ENCODE measurements around the gene C20orf96. TPM values are rescaled to one million over a fixed set of nuclear protein-coding genes. Genes with fewer than 3 reads are reported as not detected.
A peak's percentile ranks its signal among the peaks of the same experiment; 100 is the strongest.

The C20orf96 gene
- total RNA-seq, 2 experiments from 2014 or later: 7.1 to 7.4 TPM

- Mint-ChIP-seq H3K9me3 (no peaks in the 10 kb centered on the region), H3K4me1 (ENCODE audit: low read depth) (peaks cover 8% of the 10 kb centered on the region), H3K36me3 (ENCODE audit: low read depth) (no peaks in the 10 kb centered on the region), H3K27ac (no peak overlapping the region), H3K27me3 (no peaks in the 10 kb centered on the region), H3K4me3 (no peak overlapping the region)
- no peak for ATAC-seq
- POLR2A ChIA-PET: no interaction called here
- DNase-seq: no peak
- intact Hi-C loops (cut with micrococcal nuclease): no loop called here
- CTCF ChIA-PET: no interaction called here
- no peak for TF ChIP-seq CTCF (IDR thresholded peaks at IDR 0.05)
Observed at GRCh38 chr20:251354-251753, 39.2 kb downstream of the C20orf96 start.

GRCh38 chr20:242905-243304 lies 47.6 kb downstream of the C20orf96 start:
- H3K27me3 Mint-ChIP-seq: no peaks in the 10 kb centered on the region
- no peak overlapping the region for H3K27ac Mint-ChIP-seq
- no peak overlapping the region for H3K4me3 Mint-ChIP-seq
- ChIA-PET POLR2A (no interaction called here), CTCF (interaction anchor here (0.7 to 1.1 kb wide), 2 partner anchors 16 to 22 kb away, joined by 3 read pairs; no protein-coding TSS in a partner anchor)
- intact Hi-C loops (cut with micrococcal nuclease): no loop called here
- peaks cover 7% of the 10 kb centered on the region for H3K4me1 Mint-ChIP-seq (ENCODE audit: low read depth)
- H3K36me3 Mint-ChIP-seq (ENCODE audit: low read depth): no peaks in the 10 kb centered on the region
- no peak for DNase-seq
- TF ChIP-seq CTCF (IDR thresholded peaks at IDR 0.05): no peak
- H3K9me3 Mint-ChIP-seq: no peaks in the 10 kb centered on the region
- ATAC-seq: no peak

GRCh38 chr20:237929-238328 lies 52.6 kb downstream of the C20orf96 start:
- Mint-ChIP-seq H3K9me3 (no peaks in the 10 kb centered on the region), H3K27ac (peak overlapping the region; percentile 84), H3K36me3 (ENCODE audit: low read depth) (no peaks in the 10 kb centered on the region), H3K4me3 (peak overlapping the region; percentile 58), H3K27me3 (no peaks in the 10 kb centered on the region), H3K4me1 (ENCODE audit: low read depth) (peaks cover 14% of the 10 kb centered on the region)
- DNase-seq (no peak), ATAC-seq (peak; percentile 77)
- ChIA-PET POLR2A (interaction anchor here (0.8 to 1.2 kb wide), 3 partner anchors 11 to 30 kb away, joined by 3 to 4 read pairs (median 4); partner anchors contain the start of gene DEFB129), CTCF (interaction anchor here (1.6 to 2.5 kb wide), 3 partner anchors 29 to 93 kb away, joined by 5 to 16 read pairs (median 8); no protein-coding TSS in a partner anchor)
- intact Hi-C loops (cut with micrococcal nuclease): no loop called here
- TF ChIP-seq CTCF (IDR thresholded peaks at IDR 0.05): no peak

GRCh38 chr20:237489-237888 lies 53.1 kb downstream of the C20orf96 start:
- intact Hi-C loops (cut with micrococcal nuclease): no loop called here
- H3K9me3 Mint-ChIP-seq: no peaks in the 10 kb centered on the region
- ATAC-seq: peak; percentile 79
- ChIA-PET POLR2A (interaction anchor here (0.8 to 1.2 kb wide), 3 partner anchors 11 to 31 kb away, joined by 3 to 4 read pairs (median 4); partner anchors contain the start of gene DEFB129), CTCF (interaction anchor here (1.6 to 2.5 kb wide), 3 partner anchors 29 to 93 kb away, joined by 5 to 16 read pairs (median 8); no protein-coding TSS in a partner anchor)
- DNase-seq: peak; percentile 41
- H3K4me3 Mint-ChIP-seq: peak overlapping the region; percentile 58
- no peak for TF ChIP-seq CTCF (IDR thresholded peaks at IDR 0.05)
- peaks cover 14% of the 10 kb centered on the region for H3K4me1 Mint-ChIP-seq (ENCODE audit: low read depth)
- H3K27me3 Mint-ChIP-seq: no peaks in the 10 kb centered on the region
- no peaks in the 10 kb centered on the region for H3K36me3 Mint-ChIP-seq (ENCODE audit: low read depth)
- H3K27ac Mint-ChIP-seq: peak overlapping the region; percentile 84

- intact Hi-C loops (cut with micrococcal nuclease): no loop called here
Observed at GRCh38 chr20:235891-236290, 54.7 kb downstream of the C20orf96 start.

More at GRCh38 chr20:235891-236290, 54.7 kb downstream of the C20orf96 start:
- Mint-ChIP-seq H3K36me3 (ENCODE audit: low read depth) (no peaks in the 10 kb centered on the region), H3K27ac (no peak overlapping the region), H3K4me1 (ENCODE audit: low read depth) (peaks cover 14% of the 10 kb centered on the region), H3K27me3 (no peaks in the 10 kb centered on the region), H3K9me3 (no peaks in the 10 kb centered on the region), H3K4me3 (no peak overlapping the region)
- no peak for TF ChIP-seq CTCF (IDR thresholded peaks at IDR 0.05)
- no peak for ATAC-seq
- ChIA-PET CTCF (no interaction called here), POLR2A (no interaction called here)
- DNase-seq: no peak

Data from activated CD8-positive, alpha-beta T cell treated with anti-CD3 and anti-CD28 coated beads for 36 hours (primary cell).